GM21381 (cell line): ENCODE results near the gene EDC4.
A peak's percentile ranks its signal among the peaks of the same experiment; 100 is the strongest.
"Not testable (repeated sequence)": the region's sequence is repeated elsewhere in the genome, so short reads cannot be mapped to it uniquely, and the experiment has no call there.

Experiments used
- ATAC-seq: cut with Tn5 transposase; IDR thresholded peaks from one replicate; pipeline ENCODE4 v1.9.1; 2021; ENCODE audit warnings: mild to moderate bottlenecking, moderate library complexity; ENCODE audit not compliant: unreplicated experiment

The EDC4 gene

DNA sequence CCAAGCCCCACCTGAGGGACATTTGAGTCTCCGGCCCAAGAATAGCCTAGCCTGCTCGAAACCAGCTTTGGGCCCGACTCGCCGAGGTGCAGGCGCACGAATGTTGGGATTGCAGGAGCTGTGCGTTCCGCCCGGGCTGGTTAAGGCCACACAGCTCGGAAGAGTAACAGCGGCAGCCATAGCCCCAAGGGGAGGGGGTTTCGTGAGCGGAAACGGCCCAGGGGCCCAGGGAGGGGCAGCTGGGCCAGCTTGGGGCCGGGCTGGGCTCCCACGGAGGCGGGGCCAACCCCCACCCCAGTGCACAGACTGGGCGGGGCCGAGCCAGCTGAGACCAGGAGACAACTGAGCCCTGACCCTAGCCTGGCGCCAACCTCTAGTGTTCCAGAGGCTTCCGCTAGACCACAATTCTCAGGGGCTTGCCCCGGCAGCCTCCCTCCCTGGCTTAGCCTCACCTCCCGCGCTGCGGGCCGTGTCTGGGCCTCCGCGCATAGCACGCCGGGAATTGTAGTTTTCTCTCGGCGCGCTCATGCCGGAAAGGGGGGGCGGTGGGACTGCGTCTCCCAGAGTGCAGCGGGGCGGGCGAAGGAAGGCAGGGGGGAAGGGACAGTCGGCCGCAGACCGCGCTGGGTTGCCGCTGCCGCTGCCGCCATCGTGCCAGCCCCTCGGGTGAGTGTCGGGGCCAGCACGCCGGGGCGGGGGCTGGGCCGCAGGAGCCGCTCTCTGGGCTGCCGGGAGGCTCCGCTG, 26.4 kb upstream of the EDC4 start, which contains the start of gene NUTF2:
Gene NUTF2 (plus strand): TSS at position 614 of the 744 bp plus-strand sequence. CDS start 18,198 bp downstream, outside the sequence.
- ATAC-seq, result peak; percentile 48

DNA sequence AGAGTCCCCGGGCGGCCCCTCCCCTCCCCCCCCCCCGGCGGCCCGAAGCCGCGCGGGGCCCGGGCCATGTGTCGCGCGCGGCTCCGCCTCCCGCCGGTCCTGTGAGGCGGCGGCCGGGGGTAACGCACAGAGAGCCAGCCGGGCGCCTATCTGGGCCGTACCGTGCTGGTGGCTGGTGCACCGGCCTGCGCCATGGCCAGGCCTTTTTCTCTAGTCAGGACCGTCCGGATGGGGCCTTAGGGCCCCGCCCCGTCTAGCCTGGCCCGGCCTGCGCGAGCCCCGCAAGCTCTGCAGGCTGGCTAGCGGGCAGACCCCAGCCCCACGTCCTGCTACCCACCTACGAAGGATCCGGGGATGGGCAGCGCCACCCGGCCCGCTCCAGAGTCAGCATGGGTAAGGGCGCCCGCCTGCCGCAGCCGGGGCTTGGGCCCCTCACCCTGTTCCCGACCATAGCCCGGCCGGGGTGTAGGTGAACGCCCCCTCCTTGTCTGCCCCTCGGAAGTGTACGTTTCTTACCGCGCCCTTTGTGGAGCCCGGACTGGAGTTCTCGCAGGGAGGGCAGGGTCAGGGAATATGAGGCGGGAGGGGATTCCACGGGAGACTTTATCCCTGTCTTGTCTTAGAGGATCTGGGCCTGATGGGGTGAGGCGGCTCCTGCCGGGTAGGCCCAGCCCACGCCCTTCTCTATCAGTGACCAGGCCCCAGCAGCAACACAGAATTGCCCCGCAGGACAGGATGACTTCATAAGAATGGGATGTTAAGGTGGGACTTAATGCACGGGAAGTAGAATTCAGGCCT, 25.6 kb upstream of the EDC4 start, which contains the start of gene CENPT:
Gene CENPT (minus strand): TSS at position 630 of the 798 bp plus-strand sequence. CDS start 13,834 bp downstream, outside the sequence.
- ATAC-seq, result peak; percentile 39

DNA sequence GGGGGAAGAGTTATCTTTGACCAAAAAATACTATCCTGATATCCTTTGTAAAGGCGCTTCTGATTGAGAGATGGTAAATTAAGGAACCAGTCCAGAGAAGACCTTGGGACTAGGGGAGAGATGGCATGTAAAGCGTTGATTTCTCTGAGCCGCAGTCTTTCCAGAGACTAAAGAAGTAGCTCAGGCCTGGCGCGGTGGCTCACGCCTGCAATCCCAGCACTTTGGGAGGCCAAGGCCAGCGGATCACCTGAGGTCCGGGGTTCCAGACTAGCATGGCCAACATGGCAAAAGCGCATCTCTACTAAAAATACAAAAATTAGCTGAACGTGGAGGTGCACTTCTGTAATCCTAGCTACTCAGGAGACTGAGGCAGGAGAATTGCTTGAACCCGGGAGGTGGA, 24.7 kb upstream of the EDC4 start:
- ATAC-seq, result no peak

DNA sequence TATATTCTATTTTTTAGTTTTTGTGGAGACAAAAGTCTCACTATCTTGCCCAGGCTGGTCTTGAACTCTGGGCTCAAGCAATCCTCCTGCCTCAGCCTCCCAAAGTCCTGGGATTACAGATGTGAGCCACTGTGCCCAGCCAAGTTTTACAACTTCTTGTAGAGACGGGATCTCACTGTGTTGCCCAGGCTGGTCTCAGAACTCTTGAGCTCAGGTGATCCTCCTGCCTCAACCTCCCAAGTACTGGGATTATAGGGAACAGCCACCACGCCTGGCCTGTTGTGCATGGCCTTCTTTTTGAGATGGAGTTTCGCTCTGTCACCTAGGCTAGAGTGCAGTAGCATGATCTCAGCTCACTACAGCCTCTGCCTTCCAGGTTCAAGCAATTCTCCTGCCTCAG, 19.2 kb upstream of the EDC4 start:
- ATAC-seq, result no peak

DNA sequence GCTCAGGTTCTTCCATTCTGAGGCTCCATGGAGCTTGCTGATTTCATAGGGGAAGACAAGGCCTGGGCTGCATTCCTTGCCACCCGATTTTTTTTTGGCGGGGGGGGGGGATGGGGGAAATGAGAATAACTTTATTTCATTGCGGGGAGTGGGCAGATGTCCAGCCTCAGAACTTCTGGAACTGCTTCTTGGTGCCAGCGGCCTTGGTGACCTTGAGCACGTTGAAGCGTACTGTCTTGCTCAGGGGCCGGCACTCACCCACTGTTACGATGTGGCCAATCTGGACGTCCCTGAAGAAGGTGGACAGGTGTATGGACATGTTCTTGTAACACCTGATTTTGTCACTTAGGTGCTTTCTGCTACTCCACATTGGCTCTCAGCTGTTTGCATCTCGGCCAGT, 17.1 kb upstream of the EDC4 start:
- ATAC-seq, result no peak

DNA sequence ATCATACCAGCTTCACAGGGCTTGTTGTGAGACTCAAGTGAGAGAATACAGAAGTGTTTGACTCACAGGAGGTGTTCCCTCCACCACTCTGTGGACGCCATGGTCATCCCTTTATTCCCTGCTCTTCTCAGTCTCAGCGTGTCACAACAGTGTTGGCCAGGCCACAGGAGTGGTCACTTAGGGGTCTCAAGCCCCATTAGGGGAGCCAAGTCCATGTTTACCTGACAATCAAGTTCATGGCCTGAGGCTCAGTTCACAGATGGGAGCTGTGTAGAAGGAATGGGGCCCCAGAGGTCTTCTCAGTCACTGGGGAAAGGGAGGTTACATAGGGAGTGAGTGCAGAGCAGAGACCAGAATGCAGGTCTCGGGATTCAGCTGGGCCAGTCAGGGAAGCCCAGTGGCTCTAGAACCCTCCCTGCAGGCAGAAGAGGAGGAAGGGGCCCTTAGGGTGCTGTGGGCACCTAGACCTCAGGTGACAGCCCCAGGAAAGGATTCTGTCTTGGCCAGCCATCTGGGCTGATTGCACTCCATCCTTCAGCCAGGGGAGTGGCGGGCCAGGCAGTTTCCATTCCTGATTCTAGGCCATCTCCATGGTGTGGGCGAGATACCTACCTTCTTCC, 15.8 kb upstream of the EDC4 start:
- ATAC-seq, result no peak

DNA sequence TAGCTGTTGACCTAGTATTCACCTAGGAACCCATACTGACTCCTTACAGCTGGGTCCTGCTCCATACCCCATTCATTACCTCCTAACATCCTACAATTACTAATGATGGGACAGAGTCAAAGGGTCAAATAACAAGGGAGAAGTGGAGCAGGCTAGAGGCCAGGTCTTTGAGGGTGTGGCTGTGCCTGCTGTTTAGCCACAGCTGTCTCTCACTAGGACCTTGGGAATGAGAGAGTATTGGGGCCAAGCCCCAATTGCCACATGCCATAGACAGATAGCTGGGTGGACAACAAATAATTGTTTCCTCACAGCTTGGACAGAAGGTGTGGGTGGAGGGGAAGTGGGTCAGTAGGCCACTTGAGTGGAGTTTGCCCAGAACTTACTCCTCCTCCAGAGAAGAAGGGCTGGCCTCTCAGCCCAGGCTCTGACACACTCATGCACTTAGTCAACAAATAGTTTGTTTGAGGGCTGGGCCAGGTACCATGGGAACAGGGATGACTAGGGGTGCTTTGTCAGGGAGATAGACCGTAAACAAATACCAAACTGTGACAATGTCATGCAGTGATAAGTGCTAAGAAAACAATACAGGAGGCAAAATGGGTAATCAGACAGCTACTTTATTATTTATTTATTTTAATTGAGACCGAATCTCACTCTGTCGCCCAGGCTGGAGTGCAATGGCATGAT, 15.2 kb upstream of the EDC4 start:
- ATAC-seq, result no peak

DNA sequence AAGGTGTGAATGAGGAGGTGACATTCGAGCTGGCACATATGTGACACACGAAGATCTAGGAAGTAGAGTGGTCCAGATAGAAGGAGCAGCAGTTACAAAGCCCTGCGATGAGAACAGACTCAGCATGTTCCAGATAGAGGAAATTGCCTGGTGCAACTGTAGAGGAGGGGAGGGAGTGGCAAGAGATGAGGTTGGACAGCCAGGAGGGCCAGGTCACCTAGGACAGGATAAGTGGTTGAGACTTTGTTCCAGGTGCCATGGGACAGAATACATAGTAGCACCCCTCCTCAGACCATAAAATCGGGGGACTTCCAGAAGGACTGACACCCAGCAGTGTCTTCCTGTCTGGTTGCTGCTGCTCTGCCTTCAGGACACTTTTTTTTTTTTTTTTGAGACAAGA, 14.4 kb upstream of the EDC4 start:
- no peak for ATAC-seq

DNA sequence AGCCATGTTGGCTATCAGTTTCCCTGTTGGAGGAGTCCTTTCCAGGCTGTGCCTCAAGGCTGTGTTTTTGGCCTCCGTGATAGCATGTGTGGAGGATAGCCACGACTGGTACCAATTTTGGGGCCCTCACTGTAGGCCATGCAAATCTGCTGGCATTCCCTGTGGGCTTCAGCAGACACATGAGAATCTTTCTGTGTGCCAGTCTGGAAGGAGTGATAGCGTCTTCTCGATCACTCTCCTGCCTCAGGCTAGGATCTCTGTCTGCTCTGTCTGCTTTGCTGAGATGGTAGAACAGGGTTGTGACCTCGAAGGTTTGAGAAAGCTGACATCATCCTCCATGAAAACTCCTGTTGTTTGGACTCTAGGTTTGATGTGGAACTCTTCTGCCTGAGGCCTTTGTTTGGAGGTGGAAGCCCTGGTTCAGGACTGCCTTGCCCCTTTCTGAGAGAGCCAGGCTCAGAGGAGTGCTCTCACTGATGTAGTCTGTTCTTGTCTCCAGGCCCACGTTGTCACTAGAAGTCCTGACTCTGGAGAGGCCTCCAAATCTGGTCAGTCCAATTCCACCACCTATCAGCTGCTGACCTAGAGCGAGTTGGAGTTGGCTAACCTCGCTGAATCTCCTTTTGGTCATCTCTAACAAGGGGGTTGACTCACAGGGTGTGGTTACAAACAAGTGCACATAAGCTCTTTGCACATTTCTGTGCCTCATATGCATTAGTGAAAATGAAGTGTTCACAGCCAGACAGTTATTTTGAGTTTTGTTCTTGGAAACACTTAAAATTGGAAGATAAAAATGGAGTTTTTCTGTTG, 12.1 kb upstream of the EDC4 start:
- ATAC-seq, result no peak

DNA sequence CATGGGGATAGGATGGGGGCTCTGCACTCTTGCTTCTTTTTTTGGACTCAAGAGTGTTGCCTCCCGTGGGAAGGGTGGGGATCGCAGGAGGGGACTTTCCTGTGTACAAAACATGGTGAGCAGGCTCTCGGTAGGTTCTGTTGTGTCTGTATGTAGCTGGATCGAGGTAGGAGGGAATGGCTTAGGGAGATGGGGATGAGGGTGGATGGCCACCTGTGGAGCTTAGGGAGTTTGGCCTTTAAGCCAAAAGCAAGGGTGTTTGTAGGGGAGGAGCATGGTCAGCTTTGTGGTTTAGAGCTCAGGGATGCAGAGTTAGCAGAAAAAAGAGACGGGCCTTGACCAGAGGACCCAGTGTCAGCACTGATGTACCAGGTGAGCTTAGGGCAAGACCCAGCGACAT, 11.0 kb upstream of the EDC4 start:
- ATAC-seq, result no peak

DNA sequence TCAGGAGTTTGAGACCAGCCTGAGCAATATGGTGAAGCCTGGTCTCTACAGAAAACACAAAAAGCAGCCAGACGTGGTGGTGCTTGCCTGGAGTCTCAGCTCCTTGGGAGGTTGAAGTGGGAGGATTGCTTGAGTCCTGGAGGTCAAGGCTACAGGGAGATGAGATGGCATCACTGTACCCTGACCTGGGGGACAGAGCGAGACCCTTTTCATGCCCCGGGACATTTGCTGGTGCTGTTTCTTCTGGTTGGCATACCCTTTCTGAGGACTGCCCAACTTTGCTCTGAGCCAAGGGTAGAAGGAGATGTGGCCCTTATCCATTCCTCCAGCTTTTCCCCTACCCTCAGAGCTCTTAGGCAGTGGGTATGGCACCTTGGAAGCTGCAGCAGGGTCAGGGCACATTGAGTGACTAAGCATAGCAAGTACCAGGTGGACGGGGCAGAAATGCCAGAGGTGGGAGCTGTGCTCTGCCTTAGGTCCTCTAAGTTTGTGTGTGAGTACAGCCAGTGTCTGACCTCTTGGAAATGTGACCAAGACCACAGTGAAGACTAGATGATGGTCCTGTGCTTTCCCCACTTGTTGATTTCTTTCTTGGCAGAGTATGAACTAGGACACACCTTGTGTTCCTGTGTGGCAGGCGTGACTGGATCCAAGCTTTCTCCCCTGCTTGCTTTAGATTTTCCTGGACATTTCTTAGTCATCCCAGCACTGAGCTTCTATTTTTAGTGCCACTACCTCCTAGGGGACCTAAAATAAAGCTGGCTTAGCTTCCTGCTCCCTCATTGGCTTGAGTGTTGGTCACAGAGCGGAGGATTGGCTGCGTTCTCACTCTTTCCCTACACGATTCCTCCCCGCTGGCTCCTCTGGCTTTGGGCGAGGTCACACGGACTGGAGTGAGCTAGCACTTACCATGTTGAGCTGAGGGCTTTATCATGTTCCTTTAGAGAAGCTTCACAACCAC, 9.9 kb upstream of the EDC4 start:
- no peak for ATAC-seq

DNA sequence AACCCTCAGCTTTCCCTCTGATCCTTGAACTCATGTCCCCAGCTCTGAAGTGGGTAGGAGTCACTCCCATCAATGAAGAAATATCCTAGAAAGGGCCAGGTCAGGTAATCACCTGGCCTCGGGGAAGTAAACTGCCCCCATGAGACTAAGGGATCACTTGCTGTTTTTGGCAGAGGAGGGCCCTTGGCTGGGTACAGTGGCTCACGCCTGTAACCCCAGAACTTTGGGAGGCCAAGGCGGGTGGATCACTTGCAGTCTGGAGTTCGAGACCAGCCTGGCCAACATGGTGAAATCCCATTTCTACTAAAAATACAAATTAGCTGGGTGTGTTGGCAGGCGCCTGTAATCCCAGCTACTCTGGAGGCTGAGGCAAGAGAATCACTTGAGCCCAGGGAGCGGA, 8.8 kb upstream of the EDC4 start:
- not testable (repeated sequence) for ATAC-seq

DNA sequence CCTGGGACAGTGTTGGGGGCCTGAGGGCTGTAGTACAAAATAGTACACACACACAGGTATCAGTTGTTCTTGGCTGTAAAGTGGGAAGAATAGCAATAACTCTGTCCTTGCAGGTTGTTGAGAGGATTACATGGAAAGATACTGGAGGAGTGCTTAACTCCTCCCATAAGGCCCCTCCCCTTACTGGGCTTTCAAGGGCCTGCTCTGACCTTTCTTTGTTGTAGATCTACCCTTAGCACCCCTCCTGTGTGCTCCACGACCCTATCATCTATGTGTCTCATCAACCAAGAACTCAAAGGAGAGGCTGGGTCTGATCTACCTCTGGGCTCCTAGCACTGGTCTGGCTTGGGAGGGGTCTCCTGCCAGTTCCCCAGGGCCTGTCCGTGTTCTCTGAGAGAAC, 8.3 kb upstream of the EDC4 start:
- ATAC-seq, result no peak

DNA sequence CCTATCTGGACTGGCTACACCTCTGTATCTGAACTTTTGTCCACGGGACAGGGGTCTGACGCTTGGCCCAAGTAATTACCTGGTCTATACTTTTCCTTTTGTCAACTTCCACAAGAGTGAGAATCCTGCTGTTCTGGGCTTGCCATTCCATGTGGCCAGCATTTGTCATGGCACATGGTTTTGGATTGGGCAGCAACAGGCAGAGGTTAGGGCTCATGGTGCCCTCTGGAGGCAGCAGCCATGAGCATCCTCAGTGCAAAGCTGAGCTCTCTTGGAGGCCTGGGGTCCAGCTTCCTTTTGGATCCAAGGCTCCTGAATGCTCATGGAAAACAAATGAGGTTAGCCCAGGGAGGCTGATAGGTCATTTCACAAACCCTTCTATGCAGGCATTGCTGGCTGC, 7.5 kb upstream of the EDC4 start:
- ATAC-seq, result no peak

DNA sequence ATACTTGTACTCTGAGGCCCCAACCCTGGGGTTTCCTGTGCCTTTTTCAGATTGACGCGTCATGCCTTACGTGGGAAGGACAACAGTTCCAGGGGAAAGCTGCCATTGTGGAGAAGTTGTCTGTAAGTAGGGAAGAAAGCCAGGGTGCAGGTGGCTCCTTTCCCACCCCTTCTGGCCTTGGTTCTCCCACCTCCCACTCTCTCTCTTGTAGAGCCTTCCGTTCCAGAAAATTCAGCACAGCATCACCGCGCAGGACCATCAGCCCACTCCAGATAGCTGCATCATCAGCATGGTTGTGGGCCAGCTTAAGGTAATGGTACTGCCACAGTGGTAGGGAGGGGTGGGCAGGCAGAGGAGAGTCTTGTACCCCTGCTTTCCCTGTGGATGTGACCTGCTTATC, 4.6 kb upstream of the EDC4 start:
- no peak for ATAC-seq

DNA sequence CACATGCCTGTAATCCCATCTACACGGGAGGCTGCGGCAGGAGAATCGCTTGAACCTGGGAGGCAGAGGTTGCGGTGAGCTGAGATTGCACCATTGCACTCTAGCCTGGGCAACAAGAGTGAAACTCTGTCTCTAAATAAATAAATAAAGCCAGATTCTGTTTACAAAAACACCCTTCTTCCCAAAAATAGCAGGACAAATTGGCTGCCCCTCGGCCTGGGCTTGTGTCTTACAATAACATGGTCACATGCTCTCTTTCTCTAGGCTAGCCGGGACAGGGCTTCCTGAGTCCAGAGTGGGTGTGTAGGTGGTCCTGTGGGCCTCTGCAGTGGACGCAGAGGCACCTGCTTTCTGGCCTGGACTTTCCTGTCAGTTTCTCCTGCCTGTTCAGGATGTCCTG, 3.2 kb upstream of the EDC4 start:
- ATAC-seq, result no peak

DNA sequence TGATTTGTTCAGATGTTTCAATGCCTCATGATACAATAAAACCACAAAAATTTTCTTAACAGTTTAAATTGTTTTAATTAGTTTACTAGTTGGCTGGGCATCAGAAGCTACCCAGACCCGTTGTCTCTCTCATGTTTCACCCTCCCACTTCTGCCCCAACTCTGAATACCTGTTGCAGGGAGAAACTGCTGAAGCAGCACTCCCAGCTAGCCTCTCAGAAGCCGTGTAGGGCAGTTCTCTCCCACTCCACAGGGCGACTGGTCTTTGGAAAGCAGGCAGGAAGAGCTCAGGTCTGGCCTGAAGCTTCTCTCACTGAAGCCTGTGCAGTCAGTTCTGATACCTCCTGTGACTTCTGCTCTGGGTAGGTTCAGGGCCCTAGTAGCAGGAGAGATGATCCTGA, 1.6 kb upstream of the EDC4 start:
- ATAC-seq, result no peak

DNA sequence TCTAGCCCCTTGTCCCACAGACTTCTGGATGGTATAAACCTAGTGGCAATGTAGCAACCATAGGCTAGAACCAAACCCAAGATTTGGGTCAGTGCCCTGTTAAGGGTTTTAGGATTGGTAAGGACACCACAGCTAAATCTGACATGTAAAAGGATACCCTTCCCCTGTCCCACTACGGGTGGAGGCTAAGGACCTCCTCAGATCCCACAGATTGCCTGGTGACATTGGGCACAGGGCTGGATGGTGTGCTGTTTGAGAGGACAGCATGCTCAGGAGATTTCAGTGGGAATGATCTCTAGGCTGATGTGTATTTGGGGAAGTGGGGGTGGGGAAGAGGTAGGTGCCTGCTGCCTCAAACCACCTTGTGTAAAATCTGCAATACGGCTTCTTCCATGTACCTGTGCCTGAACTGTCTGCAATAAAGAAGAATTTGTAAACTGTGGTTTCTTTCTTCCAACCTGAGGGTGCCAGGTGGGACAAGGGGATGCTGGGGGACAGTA, 671 bp upstream of the EDC4 start:
- no peak for ATAC-seq
